GM13976 (cell line): Measurements from ENCODE around the gene GMPR.
"Not testable (repeated sequence)": the region's sequence is repeated elsewhere in the genome, so short reads cannot be mapped to it uniquely, and the experiment has no call there.

Experiments
- DNase-seq: peaks from one replicate; pipeline ENCODE4 v3.0.0; 2012; ENCODE audit warnings: low spot score
- in situ Hi-C: fragments of 300-500 bp; cut with MboI; formaldehyde crosslinking; loops from one replicate; pipeline ENCODE4 v1.12.0; 2022; ENCODE audit warnings: low sequenced_read_pairs, mixed read lengths, inconsistent platforms; ENCODE audit not compliant: unreplicated experiment
- TF ChIP-seq, protein P1 (sequence below): IDR thresholded peaks from 2 replicates; pipeline ENCODE4 v1.5.1; 2012; ENCODE audit warnings: borderline replicate concordance, mild to moderate bottlenecking; ENCODE audit not compliant: insufficient read depth; ENCODE audit errors: extremely low read depth, missing control alignments, control extremely low read depth

Gene GMPR

DNA sequence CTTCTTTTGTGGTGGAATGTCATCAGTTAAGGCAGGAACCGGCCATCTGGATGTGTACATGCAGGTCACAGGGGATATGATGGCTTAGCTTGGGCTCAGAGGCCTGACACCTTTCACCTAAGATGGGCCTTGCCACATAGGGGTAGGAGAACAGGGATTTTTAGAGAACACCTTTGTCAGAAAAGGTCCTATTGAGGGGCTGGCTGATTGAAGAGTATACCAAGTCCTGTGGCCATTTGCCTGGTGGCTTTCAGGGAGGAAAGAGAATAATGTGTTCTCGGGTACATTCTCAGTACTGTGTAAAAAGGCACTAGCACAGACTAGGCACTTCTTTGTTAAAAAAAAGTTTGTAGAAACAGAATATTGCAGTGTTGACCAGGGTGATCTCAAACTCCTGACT is 26.4 kb downstream of the GMPR start:
- TF ChIP-seq, protein P1, sequence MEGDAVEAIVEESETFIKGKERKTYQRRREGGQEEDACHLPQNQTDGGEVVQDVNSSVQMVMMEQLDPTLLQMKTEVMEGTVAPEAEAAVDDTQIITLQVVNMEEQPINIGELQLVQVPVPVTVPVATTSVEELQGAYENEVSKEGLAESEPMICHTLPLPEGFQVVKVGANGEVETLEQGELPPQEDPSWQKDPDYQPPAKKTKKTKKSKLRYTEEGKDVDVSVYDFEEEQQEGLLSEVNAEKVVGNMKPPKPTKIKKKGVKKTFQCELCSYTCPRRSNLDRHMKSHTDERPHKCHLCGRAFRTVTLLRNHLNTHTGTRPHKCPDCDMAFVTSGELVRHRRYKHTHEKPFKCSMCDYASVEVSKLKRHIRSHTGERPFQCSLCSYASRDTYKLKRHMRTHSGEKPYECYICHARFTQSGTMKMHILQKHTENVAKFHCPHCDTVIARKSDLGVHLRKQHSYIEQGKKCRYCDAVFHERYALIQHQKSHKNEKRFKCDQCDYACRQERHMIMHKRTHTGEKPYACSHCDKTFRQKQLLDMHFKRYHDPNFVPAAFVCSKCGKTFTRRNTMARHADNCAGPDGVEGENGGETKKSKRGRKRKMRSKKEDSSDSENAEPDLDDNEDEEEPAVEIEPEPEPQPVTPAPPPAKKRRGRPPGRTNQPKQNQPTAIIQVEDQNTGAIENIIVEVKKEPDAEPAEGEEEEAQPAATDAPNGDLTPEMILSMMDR, result no peak
- in situ Hi-C loops, result no loop called here
- DNase-seq, result no peak

GRCh38 chr6:16265351-16266341 is 27.3 kb downstream of the GMPR start:
- in situ Hi-C loops, result no loop called here

DNA sequence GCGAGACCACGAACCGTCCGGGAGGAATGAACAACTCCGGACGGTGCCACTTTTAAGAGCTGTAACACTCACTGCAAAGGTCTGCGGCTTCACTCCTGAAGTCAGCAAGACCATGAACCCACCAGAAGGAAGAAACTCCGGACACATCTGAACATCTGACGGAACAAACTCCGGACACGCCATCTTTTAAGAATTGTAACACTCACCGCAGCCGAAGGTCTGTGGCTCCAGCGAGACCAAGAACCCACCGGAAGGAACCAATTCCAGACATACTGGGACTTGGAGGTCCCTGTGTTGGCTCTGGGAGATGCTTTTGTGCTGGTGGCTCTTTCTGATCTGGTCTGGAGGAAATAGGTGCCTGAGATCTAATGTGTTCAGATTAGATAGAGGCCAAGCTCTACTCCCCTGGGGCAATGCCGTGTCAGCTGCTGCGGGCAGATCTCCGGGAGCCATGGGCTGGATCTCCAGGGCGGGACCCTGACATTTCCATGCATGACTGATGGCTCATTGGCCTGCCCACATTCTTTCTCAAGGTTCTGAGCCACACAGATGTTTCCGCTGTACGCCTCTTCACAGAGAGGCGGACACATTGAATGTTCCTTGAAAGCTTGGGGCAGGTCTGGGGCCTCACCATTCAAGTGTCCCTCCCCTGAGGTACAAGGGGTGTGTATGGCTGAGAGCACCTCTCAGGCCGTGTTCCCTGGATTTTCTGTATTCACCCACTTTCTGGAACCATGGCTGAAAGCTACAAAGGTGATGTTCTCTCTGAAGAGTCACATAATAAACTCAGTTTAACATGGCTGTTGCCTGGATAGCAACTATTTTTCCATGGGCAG is 29.3 kb downstream of the GMPR start:
- TF ChIP-seq, protein P1, result no peak
- DNase-seq, result no peak
- in situ Hi-C loops, result no loop called here

More at GRCh38 chr6:16265351-16266341, 27.3 kb downstream of the GMPR start:
- no peak for DNase-seq
- TF ChIP-seq, protein P1, result no peak

- in situ Hi-C loops, DNase-seq: not testable (repeated sequence)
Measured at GRCh38 chr6:16269442-16270070, 31.2 kb downstream of the GMPR start.

GRCh38 chr6:16270178-16270794 is 31.9 kb downstream of the GMPR start:
- DNase-seq, result no peak
- TF ChIP-seq, protein P1, result no peak
- in situ Hi-C loops, result no loop called here

- in situ Hi-C loops, result no loop called here
- TF ChIP-seq, protein P1, result no peak
- no peak for DNase-seq
Measured at GRCh38 chr6:16271428-16271827, 33.0 kb downstream of the GMPR start.
